ENCODE measurements around the gene S100A12. TPM values are rescaled to one million over a fixed set of nuclear protein-coding genes. Genes with fewer than 3 reads are reported as not detected.

S100A12 gene
- total RNA-seq, 3 donors from 2014 or later = 1.3 to 1.8 TPM; not detected in 1

- H3K4me3 ChIP-seq = no peak overlapping the region
- no peak overlapping the region for H3K27ac ChIP-seq
- H3K4me1 ChIP-seq = no peaks in the 10 kb centered on the region
- no peaks in the 10 kb centered on the region for H3K27me3 ChIP-seq
- no peak for DNase-seq (ENCODE audit: low spot score in 2 of 2)
- no peaks in the 10 kb centered on the region for H3K36me3 ChIP-seq
- no peak for TF ChIP-seq POLR2A (IDR thresholded peaks at IDR 0.05)
- TF ChIP-seq POLR2AphosphoS5 (IDR thresholded peaks at IDR 0.05) = no peak
- no peak for TF ChIP-seq CTCF (IDR thresholded peaks at IDR 0.05)
- intact Hi-C loops (cut with DNase I; ENCODE audit: low total_unique reads) = no loop called here
- no peaks in the 10 kb centered on the region for H3K9me3 ChIP-seq
These were observed 35.6 kb downstream of the S100A12 start for GRCh38 chr1:153339802-153340201.

- no peak for DNase-seq (ENCODE audit: low spot score in 2 of 2)
These were observed 37.2 kb downstream of the S100A12 start for GRCh38 chr1:153337980-153338853.

GRCh38 chr1:153336650-153337049 is 38.8 kb downstream of the S100A12 start:
- Histone ChIP-seq H3K9me3 (peaks cover 0 to 8% of the 10 kb centered on the region in 2 donors), H3K4me3 (no peak overlapping the region), H3K4me1 (no peaks in the 10 kb centered on the region), H3K36me3 (no peaks in the 10 kb centered on the region), H3K27ac (no peak overlapping the region), H3K27me3 (no peaks in the 10 kb centered on the region)
- DNase-seq (ENCODE audit: low spot score in 2 of 2) = no peak
- intact Hi-C loops (cut with DNase I; ENCODE audit: low total_unique reads) = no loop called here
- TF ChIP-seq POLR2A (IDR thresholded peaks at IDR 0.05) (no peak), POLR2AphosphoS5 (IDR thresholded peaks at IDR 0.05) (no peak), CTCF (IDR thresholded peaks at IDR 0.05) (no peak)

More at GRCh38 chr1:153337980-153338853, 37.2 kb downstream of the S100A12 start:
- H3K27me3 ChIP-seq = no peaks in the 10 kb centered on the region
- TF ChIP-seq POLR2AphosphoS5 (IDR thresholded peaks at IDR 0.05) (no peak), POLR2A (IDR thresholded peaks at IDR 0.05) (no peak), CTCF (IDR thresholded peaks at IDR 0.05) (no peak)
- H3K4me1 ChIP-seq = no peaks in the 10 kb centered on the region
- H3K4me3 ChIP-seq = no peak overlapping the region
- H3K36me3 ChIP-seq = no peaks in the 10 kb centered on the region
- intact Hi-C loops (cut with DNase I; ENCODE audit: low total_unique reads) = no loop called here
- H3K27ac ChIP-seq = no peak overlapping the region
- H3K9me3 ChIP-seq = no peaks in the 10 kb centered on the region

GRCh38 chr1:153333902-153334301 is 41.5 kb downstream of the S100A12 start:
- DNase-seq (ENCODE audit: low spot score in 2 of 2) = no peak
- TF ChIP-seq POLR2A (IDR thresholded peaks at IDR 0.05) (no peak), CTCF (IDR thresholded peaks at IDR 0.05) (no peak), POLR2AphosphoS5 (IDR thresholded peaks at IDR 0.05) (no peak)
- intact Hi-C loops (cut with DNase I; ENCODE audit: low total_unique reads) = no loop called here
- Histone ChIP-seq H3K27ac (no peak overlapping the region), H3K27me3 (no peaks in the 10 kb centered on the region), H3K4me3 (no peak overlapping the region), H3K4me1 (no peaks in the 10 kb centered on the region), H3K36me3 (no peaks in the 10 kb centered on the region), H3K9me3 (peaks cover 5 to 18% of the 10 kb centered on the region in 2 donors)

GRCh38 chr1:153324912-153325311 is 50.5 kb downstream of the S100A12 start:
- H3K27ac ChIP-seq = no peak overlapping the region
- H3K27me3 ChIP-seq = no peaks in the 10 kb centered on the region
- DNase-seq (ENCODE audit: low spot score in 2 of 2) = no peak
- intact Hi-C loops (cut with DNase I; ENCODE audit: low total_unique reads) = no loop called here
- H3K36me3 ChIP-seq = no peaks in the 10 kb centered on the region
- H3K9me3 ChIP-seq = peaks cover 11 to 36% of the 10 kb centered on the region in 2 donors
- no peaks in the 10 kb centered on the region for H3K4me1 ChIP-seq
- no peak for TF ChIP-seq POLR2AphosphoS5 (IDR thresholded peaks at IDR 0.05)
- no peak for TF ChIP-seq CTCF (IDR thresholded peaks at IDR 0.05)
- TF ChIP-seq POLR2A (IDR thresholded peaks at IDR 0.05) = no peak
- no peak overlapping the region for H3K4me3 ChIP-seq
